Stimulated activated naive CD8-positive, alpha-beta T cell treated with anti-CD3 and anti-CD28 coated beads, Interleukin-15, Interleukin-2, amounts not matched to agents 100 U/mL and 50 U/mL, for 24 hours (primary cell): ENCODE results near the gene GTF3C1.
A peak's percentile ranks its signal among the peaks of the same experiment; 100 is the strongest.
"Not testable (repeated sequence)": the region's sequence is repeated elsewhere in the genome, so short reads cannot be mapped to it uniquely, and the experiment has no call there.

Experiments used
- ATAC-seq: fragments of 150-1000 bp; cut with Tn5 transposase; one replicate; pipeline ENCODE4 v1.10.0; 2021
- DNase-seq: peaks from one replicate; pipeline ENCODE4 v3.0.0; 2021

GTF3C1 gene

GRCh38 chr16:27445502-27446175 is 104.1 kb downstream of the GTF3C1 start:
- no peak for ATAC-seq
- DNase-seq, result peak; percentile 2

- ATAC-seq, result no peak
- DNase-seq, result peak; percentile 2
Observed at GRCh38 chr16:27444470-27444869, 105.2 kb downstream of the GTF3C1 start.

GRCh38 chr16:27444015-27444414 is 105.7 kb downstream of the GTF3C1 start:
- ATAC-seq (no peak), DNase-seq (peak; percentile 0)

- DNase-seq, result peak; percentile 1
- no peak for ATAC-seq
Observed at GRCh38 chr16:27441998-27442397, 107.7 kb downstream of the GTF3C1 start.

GRCh38 chr16:27441276-27441675 is 108.4 kb downstream of the GTF3C1 start:
- DNase-seq (peak; percentile 1), ATAC-seq (no peak)

DNA sequence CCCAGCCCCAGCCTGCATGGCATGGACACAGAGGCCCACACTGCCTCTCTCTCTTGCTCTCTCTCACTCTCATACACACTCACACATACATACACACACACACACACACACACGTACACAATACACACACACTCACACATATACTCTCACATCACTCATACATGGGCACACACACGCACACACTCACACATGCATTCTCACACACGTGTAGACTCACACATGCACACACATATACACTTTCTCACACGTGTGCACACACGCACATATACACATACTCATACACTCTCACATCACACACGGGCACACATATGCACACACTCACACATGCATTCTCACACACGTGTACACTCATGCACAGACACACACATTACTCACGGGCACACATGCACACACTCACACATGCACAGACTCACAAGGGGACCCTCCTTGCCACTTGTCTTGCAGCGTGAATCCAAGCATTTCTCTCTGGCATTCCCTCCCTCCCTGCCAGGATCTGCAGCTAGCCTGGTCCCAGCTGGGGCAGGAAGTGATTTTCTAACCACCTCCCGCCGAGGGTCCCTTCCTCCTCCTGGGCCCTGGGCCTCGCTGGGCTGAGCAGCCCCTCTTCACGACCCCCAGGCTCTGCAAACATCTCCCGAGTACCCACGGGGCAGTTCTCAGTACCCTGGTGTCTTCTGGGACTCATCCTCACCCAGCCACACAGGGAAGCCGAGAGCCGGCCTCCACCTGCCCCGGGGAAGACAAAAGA is 110.3 kb downstream of the GTF3C1 start:
- peak; percentile 0 for DNase-seq
- ATAC-seq, result no peak

DNA sequence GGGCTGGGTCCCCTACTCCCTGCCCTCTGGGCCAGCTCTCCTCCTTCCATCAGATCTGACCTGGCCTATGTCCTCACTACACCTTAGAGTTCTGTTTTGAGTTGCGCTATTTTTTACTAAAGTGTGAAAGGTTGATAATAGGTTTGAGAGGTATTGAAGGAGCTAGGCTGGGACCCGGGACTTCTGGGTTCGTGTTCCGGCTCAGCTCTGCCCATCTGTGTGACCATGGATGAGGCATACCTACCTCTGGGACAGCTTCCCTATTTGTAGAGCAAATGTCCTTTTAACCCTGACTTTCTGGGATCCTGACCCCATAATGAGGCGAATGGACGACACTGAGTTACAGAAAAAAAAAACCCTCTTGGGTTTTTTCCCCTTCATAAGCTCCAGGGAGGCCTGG is 111.8 kb downstream of the GTF3C1 start:
- DNase-seq, result peak; percentile 2
- ATAC-seq, result no peak

- DNase-seq, result peak; percentile 1
- no peak for ATAC-seq
Observed at GRCh38 chr16:27436921-27437650, 112.6 kb downstream of the GTF3C1 start.

GRCh38 chr16:27436065-27436464 is 113.6 kb downstream of the GTF3C1 start:
- DNase-seq, result no peak
- no peak for ATAC-seq

DNA sequence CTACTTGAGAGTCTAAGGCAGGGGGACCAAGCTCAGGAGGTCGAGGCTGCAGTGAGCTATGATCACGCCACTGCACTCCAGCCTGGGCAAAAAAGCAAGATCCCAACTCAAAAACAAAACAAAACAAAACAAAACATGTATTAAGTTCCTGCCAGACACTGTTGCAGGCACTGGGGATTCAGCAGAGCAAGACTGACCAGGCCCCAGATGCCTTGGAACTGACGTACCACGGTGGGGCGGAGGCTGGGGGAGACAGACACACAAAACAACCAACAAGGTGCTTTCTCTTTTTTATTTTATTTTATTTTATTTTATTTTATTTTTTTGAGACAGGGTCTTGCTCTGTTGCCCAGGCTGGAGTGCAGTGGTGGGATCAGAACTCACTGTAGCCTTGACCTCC is 114.6 kb downstream of the GTF3C1 start:
- ATAC-seq, result not testable (repeated sequence)
- peak; percentile 4 for DNase-seq

DNA sequence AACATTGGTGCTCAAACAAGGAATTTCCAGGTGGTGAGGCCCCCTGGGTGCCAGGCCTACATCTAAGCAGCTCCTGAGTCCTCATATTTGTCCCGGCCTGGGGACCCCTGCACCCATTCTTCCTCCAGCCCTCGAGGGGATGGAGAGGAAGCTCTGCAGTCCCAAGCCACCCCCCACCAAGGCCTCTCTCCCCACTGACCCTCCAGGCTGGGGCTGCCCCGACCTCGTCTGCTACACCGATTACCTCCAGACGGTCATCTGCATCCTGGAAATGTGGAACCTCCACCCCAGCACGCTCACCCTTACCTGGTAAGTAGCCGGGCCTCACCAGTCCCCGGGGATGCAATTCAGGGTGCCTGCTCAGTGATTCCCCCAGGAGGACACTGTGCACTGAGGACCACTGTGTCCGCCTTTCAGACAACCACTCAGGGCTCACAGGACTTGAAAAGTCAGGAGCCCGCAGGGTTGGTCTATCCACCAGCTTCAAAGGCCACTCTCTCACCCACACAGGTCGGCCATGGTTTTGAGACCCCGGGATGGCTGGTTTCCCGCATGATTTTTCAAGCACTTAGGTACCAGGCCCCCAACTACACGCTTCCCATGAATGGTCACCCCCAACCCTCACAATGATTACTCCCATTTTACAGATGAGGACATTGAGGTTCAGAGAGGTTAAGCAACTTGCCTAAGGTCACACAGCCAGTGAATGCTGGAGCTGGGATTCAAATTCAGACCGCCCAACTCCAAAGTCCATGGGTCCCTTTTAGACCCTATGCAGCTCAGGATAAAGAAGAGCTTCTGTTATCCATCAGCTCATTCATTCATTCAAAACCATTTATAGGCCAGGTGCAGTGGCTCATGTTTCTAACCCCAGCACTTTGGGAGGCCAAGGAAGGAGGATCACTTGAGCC is 115.3 kb downstream of the GTF3C1 start:
- ATAC-seq (no peak), DNase-seq (peak; percentile 2)

DNA sequence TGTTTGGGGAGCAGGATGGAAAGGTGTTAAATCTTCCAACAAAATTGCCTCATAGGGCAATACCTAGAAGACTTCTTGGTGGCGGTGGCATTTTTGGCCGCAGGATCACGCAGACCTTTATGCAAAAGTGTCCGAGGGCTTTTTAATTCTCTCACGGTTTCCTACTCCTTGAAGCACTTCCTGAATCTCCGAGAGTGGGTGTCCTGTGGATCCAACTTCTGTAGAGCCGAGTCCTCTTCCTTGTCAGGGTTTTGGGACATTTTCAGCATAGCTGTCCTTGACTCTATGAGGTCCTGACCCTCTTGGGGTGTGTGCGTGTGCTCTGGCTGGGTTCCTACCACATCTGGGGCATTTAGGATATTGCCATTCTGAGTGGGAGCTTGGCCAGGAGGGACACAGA is 116.1 kb downstream of the GTF3C1 start:
- no peak for DNase-seq
- no peak for ATAC-seq

- peak; percentile 1 for DNase-seq
- not testable (repeated sequence) for ATAC-seq
Observed at GRCh38 chr16:27433191-27433590, 116.5 kb downstream of the GTF3C1 start.

- DNase-seq (peak; percentile 3), ATAC-seq (no peak)
Observed at GRCh38 chr16:27432558-27432957, 117.2 kb downstream of the GTF3C1 start.

DNA sequence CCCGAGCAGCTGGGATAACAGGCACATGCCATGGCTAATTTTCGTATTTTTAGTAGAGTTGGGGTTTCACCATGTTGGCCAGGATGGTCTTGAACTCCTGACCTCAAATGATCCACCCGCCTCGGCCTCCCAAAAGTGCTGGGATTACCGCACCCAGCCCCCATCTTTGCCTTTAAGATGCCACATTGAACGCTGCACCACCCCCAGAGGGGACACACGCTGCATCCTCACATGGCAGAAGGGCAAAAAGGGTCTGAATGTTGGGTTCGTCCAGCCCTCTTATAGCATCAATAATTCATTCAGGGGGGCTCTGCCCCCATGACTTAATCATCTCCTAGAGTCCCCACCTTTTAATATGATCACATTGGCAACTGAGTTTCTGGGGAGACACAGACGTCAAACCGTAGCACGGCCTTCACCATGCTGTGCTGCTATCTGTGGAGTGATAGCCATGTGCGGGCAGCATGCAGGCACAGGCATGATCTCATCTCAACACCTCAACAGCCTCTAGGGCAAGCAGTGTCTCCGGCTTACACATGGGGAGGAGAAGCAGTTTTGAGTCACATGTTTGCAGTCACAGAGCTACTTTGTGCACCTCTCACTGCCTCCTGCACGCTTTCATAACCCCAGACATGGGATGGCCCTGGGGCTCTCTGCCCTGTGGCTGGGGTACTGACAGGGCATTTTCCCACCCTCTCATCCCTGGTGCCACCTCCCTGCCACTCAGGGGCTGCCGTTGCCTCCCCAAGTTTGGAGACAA is 117.8 kb downstream of the GTF3C1 start:
- peak; percentile 20 for ATAC-seq
- peak; percentile 5 for DNase-seq

GRCh38 chr16:27430923-27431484 is 118.7 kb downstream of the GTF3C1 start:
- DNase-seq (peak; percentile 45), ATAC-seq (peak; percentile 17)

DNA sequence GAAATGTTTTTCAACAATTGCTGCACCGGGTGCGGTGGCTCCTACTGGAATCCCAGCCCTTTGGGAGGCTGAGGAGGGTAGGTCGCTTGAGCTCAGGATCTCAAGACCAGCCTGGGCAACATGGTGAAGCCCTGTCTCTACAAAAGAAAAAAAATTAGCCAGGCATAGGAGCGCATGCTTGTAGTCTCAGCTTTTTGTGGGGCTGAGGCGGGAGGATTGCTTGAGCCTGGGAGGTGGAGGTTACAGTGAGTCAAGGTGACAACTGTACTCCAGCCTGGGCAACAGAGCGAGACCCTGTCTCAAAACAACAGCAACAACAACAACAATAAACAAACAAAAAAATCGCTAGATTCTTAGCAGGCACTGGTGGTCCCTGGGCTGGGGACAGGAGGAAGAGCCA is 119.2 kb downstream of the GTF3C1 start:
- DNase-seq (peak; percentile 3), ATAC-seq (no peak)

- ATAC-seq, result no peak
- peak; percentile 12 for DNase-seq
Observed at GRCh38 chr16:27429981-27430441, 119.7 kb downstream of the GTF3C1 start.

DNA sequence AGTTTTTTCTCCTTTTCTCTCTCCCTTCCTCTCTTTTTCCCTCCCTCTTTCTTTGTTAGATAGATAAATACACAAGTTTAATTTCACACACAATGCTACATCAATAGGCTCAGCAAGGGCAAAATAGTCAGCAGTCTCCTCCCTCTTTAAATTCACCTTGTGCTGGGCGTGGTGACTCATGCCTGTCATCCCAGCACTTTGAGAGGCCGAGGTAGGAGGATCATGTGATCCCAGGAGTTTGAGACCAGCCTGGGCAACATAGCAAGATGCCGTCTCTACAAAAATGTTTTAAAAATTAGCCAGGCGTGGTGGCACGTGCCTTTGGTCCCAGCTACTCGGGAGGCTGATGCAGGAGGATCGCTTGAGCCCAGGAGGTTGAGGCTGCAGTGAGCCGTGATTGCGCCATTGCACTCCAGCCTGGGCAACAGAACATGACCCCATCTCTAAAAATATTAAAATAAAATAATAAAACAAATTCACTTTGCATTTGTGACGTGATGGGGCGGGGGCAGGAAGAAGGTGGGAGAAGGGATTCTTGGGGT is 120.3 kb downstream of the GTF3C1 start:
- DNase-seq (peak; percentile 2), ATAC-seq (no peak)

GRCh38 chr16:27428026-27428785 is 121.5 kb downstream of the GTF3C1 start:
- ATAC-seq, result no peak
- peak; percentile 15 for DNase-seq
